HL-60 (cell line): Measurements from ENCODE around the gene CTH.
"Not testable (repeated sequence)": the region's sequence is repeated elsewhere in the genome, so short reads cannot be mapped to it uniquely, and the experiment has no call there.

Experiments
- DNase-seq, 2 experiments: peaks; one replicate each; pipeline ENCODE4 v3.0.0-alpha.2; 2010 to 2020; ENCODE audit warnings: low read depth in 1 of 2, low spot score in 1 of 2
- H3K27ac ChIP-seq: fragments of 250-450 bp; sonication (Bioruptor Pico); replicated peaks from 2 replicates; pipeline ENCODE4 v1.5.1; 2020; ENCODE audit warnings: mild to moderate bottlenecking, moderate library complexity
- H3K27me3 ChIP-seq: fragments of 250-450 bp; sonication (Bioruptor Pico); 2 replicates; pipeline ENCODE4 v1.5.1; 2021; ENCODE audit warnings: mild to moderate bottlenecking, moderate library complexity; ENCODE audit not compliant: insufficient read depth, poor library complexity, severe bottlenecking
- H3K4me3 ChIP-seq: replicated peaks from 2 replicates; pipeline ENCODE4 v1.5.1; 2011; ENCODE audit warnings: mild to moderate bottlenecking, control low read depth, low read length; ENCODE audit not compliant: insufficient read depth
- GABPA ChIP-seq: IDR thresholded peaks from 2 replicates; pipeline ENCODE4 v1.6.1; 2012; ENCODE audit warnings: low read depth
- POLR2AphosphoS5 ChIP-seq: IDR thresholded peaks from 2 replicates; pipeline ENCODE4 v1.6.1; 2012; ENCODE audit warnings: low read depth
- SPI1 ChIP-seq: IDR thresholded peaks from 2 replicates; pipeline ENCODE4 v1.6.1; 2012; ENCODE audit warnings: low read depth, mild to moderate bottlenecking, borderline replicate concordance
- long read RNA-seq: library from polyadenylated mRNA; unstranded; transcript quantifications from one replicate; pipeline ENCODE4 v2.0.0, GENCODE V29; 2020
- TF ChIP-seq, protein P1 (sequence below): IDR thresholded peaks from one replicate; pipeline ENCODE4 v1.5.1; 2011; ENCODE audit warnings: low read length, control low read depth, inconsistent platforms; ENCODE audit not compliant: insufficient read depth
- TF ChIP-seq, protein P2 (sequence below): IDR thresholded peaks from 2 replicates; pipeline ENCODE4 v1.6.1; 2012; ENCODE audit warnings: low read depth; ENCODE audit not compliant: insufficient replicate concordance

Gene CTH
- long read RNA-seq, transcript CTH-202 (12 exons, 1,805 nt) = major isoform, 41 of 45 reads
- long read RNA-seq, partial matches to known transcripts = 2 of 45 reads
- long read RNA-seq, other reads (novel, unspliced or antisense) = 2 of 45 reads

DNA sequence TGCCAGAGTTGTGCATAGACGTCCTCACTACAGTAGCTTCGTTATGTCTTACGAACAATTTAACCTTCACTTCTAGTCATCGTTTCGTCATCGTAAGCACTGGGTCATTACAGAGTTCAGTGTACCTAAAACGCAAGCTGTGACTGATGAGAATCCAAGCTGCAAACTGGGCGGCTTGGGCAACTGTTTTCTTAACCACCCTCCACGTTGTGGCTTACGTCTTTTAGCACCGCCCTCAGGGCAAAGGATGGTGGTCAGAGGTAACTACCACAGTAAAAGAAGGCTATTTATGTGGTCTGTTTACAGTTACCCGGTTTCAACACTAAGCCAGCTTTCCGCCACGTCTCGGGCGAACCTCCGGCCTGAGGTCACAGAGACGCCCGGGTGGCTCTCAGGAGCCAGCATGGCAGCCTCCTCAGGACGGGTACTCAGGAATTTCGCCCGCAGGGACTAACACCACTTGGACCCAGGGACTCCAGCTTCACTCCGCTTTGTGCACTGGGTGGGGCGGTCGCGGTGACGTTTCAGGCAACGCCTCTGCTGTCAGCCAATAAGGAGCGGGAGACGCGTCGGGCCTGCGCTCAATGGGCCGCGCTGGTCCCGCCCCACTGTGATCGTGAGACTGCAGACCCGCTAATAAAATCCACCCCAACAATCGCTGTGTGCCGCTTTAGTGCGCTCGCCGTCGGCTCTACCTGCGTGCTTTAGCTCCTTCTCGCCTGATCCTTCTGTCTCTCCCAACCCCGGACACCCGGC is at the start of gene CTH:
Gene CTH, plus strand, starts transcription at position 665 of the 756 bp plus-strand sequence. CDS start 148 bp downstream, outside the sequence.
- Histone ChIP-seq H3K4me3 (peak within 1 kb of the TSS; percentile 87), H3K27ac (peak within 1 kb of the TSS; percentile 68), H3K27me3 (no peaks in the 10 kb centered on the region)
- TF ChIP-seq SPI1 (no peak), POLR2AphosphoS5 (peak; percentile 87)
- peak; percentile 84 to 95 for DNase-seq

DNA sequence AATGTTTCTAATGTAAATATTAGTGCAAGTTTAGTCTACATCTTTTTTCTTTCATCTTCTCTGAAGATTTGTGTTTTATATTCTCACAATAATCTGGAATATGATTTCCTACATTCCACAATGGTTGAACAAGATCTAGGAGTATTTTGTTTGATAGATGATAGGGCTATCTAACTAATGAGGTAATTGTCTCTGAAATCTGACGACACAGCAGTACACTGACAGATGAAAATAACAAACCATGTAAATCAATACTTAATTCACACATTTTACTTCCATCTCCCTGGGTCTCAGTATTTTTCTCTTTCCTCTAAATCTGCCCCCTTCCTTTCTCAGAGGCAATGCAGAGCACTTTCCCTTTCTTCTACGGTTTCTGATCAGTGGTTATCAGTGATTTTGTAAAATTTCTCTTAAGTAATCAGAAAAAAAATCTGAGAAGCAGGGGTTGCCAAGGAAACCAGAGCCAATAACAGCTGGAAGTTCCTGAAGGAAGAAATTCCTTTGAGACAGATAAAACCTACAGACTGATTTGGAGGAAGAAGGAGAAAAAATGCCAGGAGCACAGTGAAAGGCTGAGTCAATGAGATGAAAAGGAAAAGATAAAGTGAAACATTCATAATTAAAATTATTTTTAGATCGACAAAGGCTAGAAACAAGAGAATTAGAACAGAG is 49.2 kb upstream of the CTH start:
- Histone ChIP-seq H3K27ac (no peak overlapping the region), H3K27me3 (no peaks in the 10 kb centered on the region), H3K4me3 (no peak overlapping the region)
- no peak for DNase-seq
- TF ChIP-seq, protein P1, sequence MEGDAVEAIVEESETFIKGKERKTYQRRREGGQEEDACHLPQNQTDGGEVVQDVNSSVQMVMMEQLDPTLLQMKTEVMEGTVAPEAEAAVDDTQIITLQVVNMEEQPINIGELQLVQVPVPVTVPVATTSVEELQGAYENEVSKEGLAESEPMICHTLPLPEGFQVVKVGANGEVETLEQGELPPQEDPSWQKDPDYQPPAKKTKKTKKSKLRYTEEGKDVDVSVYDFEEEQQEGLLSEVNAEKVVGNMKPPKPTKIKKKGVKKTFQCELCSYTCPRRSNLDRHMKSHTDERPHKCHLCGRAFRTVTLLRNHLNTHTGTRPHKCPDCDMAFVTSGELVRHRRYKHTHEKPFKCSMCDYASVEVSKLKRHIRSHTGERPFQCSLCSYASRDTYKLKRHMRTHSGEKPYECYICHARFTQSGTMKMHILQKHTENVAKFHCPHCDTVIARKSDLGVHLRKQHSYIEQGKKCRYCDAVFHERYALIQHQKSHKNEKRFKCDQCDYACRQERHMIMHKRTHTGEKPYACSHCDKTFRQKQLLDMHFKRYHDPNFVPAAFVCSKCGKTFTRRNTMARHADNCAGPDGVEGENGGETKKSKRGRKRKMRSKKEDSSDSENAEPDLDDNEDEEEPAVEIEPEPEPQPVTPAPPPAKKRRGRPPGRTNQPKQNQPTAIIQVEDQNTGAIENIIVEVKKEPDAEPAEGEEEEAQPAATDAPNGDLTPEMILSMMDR = no peak
- TF ChIP-seq GABPA (no peak), POLR2AphosphoS5 (no peak), SPI1 (no peak)
- TF ChIP-seq, protein P2, sequence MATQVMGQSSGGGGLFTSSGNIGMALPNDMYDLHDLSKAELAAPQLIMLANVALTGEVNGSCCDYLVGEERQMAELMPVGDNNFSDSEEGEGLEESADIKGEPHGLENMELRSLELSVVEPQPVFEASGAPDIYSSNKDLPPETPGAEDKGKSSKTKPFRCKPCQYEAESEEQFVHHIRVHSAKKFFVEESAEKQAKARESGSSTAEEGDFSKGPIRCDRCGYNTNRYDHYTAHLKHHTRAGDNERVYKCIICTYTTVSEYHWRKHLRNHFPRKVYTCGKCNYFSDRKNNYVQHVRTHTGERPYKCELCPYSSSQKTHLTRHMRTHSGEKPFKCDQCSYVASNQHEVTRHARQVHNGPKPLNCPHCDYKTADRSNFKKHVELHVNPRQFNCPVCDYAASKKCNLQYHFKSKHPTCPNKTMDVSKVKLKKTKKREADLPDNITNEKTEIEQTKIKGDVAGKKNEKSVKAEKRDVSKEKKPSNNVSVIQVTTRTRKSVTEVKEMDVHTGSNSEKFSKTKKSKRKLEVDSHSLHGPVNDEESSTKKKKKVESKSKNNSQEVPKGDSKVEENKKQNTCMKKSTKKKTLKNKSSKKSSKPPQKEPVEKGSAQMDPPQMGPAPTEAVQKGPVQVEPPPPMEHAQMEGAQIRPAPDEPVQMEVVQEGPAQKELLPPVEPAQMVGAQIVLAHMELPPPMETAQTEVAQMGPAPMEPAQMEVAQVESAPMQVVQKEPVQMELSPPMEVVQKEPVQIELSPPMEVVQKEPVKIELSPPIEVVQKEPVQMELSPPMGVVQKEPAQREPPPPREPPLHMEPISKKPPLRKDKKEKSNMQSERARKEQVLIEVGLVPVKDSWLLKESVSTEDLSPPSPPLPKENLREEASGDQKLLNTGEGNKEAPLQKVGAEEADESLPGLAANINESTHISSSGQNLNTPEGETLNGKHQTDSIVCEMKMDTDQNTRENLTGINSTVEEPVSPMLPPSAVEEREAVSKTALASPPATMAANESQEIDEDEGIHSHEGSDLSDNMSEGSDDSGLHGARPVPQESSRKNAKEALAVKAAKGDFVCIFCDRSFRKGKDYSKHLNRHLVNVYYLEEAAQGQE = no peak

DNA sequence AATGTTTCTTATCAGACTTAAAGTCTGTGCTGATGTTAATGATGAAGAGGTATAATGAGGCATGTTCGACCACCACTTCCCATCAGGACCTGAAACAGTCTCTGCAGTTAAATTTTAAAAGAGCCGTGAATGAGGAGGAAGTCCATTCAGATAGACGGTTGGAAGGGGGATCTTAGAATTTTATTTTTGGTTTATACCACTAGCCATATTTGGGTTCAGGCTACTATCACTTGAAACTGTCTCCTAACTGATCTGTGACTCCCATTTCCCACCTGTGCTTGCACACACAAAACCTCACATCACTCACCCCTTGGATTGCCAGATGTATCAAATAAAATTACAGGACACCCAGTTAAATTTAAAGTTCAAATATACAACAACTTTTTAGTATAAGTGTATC is 46.6 kb upstream of the CTH start:
- TF ChIP-seq GABPA (no peak), SPI1 (no peak), POLR2AphosphoS5 (no peak)
- TF ChIP-seq, protein P2 = no peak
- TF ChIP-seq, protein P1 = no peak
- H3K27ac ChIP-seq = no peak overlapping the region
- H3K27me3 ChIP-seq = no peaks in the 10 kb centered on the region
- no peak overlapping the region for H3K4me3 ChIP-seq
- DNase-seq = no peak

DNA sequence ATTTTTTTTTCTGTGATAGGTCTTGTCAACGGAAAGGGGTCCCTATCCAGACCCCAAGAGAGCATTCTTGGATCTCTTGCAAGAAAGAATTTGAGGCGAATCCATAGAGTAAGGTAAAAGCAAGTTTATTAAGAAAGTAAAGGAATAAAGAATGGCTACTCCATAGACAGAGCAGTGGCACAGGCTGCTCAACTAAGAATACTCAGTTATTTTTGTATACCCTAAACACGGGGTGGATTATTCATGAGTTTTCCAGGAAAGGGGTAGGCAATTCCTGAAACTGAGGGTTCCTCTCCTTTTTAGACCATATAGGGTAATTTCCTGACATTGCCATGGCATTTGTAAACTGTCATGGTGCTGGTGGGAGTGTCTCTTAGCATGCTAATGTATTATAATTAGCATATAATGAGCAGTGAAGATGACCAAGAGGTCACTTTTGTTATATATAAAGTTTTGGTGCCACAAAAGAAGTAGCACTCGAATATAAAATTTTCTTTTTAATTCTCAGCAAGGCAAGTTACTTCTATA is 44.6 kb upstream of the CTH start:
- DNase-seq, H3K27me3 ChIP-seq, H3K4me3 ChIP-seq, H3K27ac ChIP-seq: not testable (repeated sequence)

DNA sequence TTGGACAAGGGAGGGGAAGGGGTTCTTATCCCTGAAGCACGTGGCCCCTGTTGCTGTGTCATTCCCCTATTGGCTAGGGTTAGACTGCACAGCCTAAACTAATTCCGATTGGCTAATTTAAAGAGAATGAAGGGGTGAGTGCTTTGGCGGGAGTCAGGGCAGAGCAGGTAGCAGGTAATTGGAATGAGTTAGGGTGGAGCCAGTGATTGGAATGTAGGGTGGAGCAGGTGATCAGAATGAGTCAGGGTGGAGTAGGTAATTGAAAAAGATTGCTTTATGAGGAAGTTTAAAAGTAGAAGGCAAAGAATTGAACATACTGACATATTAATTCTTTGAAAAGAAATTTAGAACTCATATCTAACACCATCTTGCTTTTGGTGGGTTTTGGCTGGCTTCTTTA is 44.1 kb upstream of the CTH start:
- not testable (repeated sequence) for H3K27me3 ChIP-seq, H3K27ac ChIP-seq, H3K4me3 ChIP-seq, DNase-seq

DNA sequence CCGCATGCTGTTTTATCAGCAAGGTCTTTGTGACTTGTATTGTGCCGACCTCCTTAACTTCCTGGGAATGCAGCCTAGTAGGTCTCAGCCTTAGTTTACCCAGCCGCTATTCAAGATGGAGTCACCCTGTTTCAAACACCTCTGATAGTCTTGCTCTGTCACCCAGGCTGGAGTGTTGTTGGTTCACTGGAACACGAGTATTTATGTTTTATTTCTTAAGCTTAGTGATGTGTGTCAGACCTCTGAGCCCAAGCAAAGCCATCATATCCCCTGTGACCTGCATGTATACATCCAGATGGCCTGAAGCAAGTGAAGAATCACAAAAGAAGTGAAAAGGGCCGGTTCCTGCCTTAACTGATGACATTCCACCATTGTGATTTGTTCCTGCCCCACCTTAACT is 43.7 kb upstream of the CTH start:
- H3K27me3 ChIP-seq, DNase-seq: not testable (repeated sequence)

DNA sequence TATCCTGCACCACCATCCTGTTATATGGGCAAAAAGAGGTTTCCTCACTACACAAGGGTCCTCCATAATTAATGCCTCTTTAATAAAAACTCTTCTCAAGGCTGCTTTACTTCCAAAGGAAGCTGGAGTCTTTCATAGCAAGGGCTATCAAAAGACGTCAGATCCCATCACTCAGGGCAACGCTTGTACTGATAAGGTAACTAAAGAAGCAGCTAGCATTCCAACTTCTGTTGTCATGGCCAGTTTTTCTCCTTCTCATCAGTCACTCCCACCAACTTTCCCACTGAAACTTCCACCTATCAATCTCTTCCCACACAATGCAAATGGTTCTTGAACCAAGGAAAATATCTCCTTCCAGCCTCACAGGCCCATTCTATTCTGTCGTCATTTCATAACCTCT is 39.5 kb upstream of the CTH start:
- DNase-seq, H3K27me3 ChIP-seq, H3K27ac ChIP-seq, H3K4me3 ChIP-seq: not testable (repeated sequence)

More for the DNA sequence above, 43.7 kb upstream of the CTH start:
- H3K4me3 ChIP-seq, H3K27ac ChIP-seq: not testable (repeated sequence)
